ENCODE measurements around the gene CEMIP.

CEMIP gene, protein sequence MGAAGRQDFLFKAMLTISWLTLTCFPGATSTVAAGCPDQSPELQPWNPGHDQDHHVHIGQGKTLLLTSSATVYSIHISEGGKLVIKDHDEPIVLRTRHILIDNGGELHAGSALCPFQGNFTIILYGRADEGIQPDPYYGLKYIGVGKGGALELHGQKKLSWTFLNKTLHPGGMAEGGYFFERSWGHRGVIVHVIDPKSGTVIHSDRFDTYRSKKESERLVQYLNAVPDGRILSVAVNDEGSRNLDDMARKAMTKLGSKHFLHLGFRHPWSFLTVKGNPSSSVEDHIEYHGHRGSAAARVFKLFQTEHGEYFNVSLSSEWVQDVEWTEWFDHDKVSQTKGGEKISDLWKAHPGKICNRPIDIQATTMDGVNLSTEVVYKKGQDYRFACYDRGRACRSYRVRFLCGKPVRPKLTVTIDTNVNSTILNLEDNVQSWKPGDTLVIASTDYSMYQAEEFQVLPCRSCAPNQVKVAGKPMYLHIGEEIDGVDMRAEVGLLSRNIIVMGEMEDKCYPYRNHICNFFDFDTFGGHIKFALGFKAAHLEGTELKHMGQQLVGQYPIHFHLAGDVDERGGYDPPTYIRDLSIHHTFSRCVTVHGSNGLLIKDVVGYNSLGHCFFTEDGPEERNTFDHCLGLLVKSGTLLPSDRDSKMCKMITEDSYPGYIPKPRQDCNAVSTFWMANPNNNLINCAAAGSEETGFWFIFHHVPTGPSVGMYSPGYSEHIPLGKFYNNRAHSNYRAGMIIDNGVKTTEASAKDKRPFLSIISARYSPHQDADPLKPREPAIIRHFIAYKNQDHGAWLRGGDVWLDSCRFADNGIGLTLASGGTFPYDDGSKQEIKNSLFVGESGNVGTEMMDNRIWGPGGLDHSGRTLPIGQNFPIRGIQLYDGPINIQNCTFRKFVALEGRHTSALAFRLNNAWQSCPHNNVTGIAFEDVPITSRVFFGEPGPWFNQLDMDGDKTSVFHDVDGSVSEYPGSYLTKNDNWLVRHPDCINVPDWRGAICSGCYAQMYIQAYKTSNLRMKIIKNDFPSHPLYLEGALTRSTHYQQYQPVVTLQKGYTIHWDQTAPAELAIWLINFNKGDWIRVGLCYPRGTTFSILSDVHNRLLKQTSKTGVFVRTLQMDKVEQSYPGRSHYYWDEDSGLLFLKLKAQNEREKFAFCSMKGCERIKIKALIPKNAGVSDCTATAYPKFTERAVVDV (N-terminal part only)

GRCh38 chr15:80778964-80779657 is at the start of gene CEMIP:
CEMIP (plus strand) TSS chr15:80779370; CDS start chr15:80873880, 94,510 bp downstream.
- Mint-ChIP-seq H3K27ac (no peak within 1 kb of the TSS), H3K27me3 (peaks cover 41% of the 10 kb centered on the region), H3K4me1 (peaks cover 12% of the 10 kb centered on the region), H3K4me3 (peak within 1 kb of the TSS; percentile 50), H3K36me3 (no peaks in the 10 kb centered on the region), H3K9me3 (no peaks in the 10 kb centered on the region)
- ATAC-seq, result peak; percentile 54

DNA sequence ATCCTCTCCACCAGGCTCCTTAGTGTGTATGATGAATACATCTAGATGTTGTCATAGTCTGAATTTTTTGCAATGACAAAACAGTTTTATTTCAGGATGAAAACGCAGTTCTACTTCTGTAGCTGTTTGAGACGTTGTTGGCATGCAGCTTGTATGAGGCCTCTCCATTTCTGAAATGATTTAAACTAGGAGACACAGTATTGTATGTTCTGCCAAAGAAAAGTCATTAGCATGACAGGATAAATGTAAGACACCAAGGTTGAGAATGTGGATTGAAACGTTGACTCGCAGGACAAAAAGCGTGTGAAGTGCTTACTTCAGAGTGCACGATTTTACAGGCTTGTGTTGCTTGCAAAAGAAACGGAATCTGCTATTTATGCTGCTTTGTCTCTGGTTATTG is 48.8 kb upstream of the CEMIP start:
- H3K27me3 Mint-ChIP-seq, result no peaks in the 10 kb centered on the region
- no peak for ATAC-seq
- no peaks in the 10 kb centered on the region for H3K4me1 Mint-ChIP-seq

DNA sequence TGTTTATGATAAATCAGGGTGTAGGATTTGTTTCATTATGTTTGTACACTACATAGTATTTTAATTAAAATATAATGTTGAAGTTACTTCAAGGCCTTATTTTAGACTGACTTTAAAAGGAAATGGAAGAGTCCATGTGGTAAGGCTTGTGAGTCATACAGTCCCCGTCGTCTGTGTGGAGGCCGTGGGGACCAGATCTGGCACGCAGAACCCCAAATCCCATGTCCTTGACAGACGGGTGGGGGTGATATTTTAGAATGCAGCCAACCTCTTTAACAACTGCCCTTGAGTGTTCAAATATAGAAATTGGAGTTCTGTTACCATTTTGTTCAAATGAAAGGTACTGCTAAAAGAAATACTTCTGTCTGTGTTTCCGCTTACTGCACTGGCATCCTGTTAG is 48.2 kb upstream of the CEMIP start:
- no peak for ATAC-seq
- H3K36me3 Mint-ChIP-seq, result no peaks in the 10 kb centered on the region

More for the DNA sequence above, 48.8 kb upstream of the CEMIP start:
- H3K27ac Mint-ChIP-seq, result no peak overlapping the region
- H3K4me3 Mint-ChIP-seq, result no peak overlapping the region
- no peaks in the 10 kb centered on the region for H3K9me3 Mint-ChIP-seq
- no peaks in the 10 kb centered on the region for H3K36me3 Mint-ChIP-seq

GRCh38 chr15:80732167-80732566 is 47.0 kb upstream of the CEMIP start:
- Mint-ChIP-seq H3K4me1 (no peaks in the 10 kb centered on the region), H3K27ac (no peak overlapping the region), H3K4me3 (no peak overlapping the region), H3K9me3 (no peaks in the 10 kb centered on the region), H3K36me3 (no peaks in the 10 kb centered on the region), H3K27me3 (no peaks in the 10 kb centered on the region)
- no peak for ATAC-seq

More for the DNA sequence above, 48.2 kb upstream of the CEMIP start:
- H3K27me3 Mint-ChIP-seq, result no peaks in the 10 kb centered on the region
- H3K4me1 Mint-ChIP-seq, result no peaks in the 10 kb centered on the region
- H3K9me3 Mint-ChIP-seq, result no peaks in the 10 kb centered on the region
- no peak overlapping the region for H3K27ac Mint-ChIP-seq
- H3K4me3 Mint-ChIP-seq, result no peak overlapping the region

DNA sequence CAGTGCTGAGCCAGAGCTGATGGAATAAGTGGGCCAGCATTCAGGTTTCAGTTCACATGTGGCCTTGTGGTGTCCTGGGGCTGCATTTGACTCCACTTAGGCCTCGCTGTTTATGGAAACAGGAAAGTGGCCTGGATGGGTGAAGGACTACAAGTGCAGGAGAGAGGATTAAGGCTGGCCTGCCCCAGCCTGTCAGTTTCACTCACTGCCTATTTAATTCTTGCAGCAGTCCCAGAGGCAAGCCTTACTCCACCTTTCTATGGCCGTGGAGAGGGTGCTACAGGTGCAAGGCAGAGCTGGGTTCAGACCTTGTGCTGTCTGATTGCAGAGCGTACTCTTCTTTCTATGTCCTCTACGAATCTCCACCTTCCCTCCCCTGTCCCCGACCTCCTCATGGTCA is 46.4 kb upstream of the CEMIP start:
- ATAC-seq, result no peak
- H3K9me3 Mint-ChIP-seq, result no peaks in the 10 kb centered on the region
- H3K4me1 Mint-ChIP-seq, result no peaks in the 10 kb centered on the region
- H3K27me3 Mint-ChIP-seq, result no peaks in the 10 kb centered on the region
- no peaks in the 10 kb centered on the region for H3K36me3 Mint-ChIP-seq
- H3K27ac Mint-ChIP-seq, result no peak overlapping the region
- H3K4me3 Mint-ChIP-seq, result no peak overlapping the region

DNA sequence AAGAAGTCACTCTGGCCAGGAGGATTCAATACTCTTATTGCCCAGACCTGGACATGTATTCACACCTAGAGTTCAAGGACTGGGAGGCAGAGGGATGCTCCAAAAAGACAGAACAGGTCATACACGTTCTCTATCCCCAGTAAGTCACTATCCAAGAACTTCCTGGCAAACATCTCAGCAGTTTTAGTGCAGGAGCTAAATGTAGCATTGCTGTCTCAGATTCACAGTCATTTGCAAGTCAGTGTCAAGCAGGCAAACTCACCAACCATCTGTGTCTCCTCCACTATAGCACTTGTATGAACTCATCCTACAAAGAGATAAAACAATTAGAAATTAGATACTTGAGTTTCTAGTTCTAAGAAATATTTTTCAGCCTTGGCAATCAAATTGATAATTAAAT is 45.7 kb upstream of the CEMIP start:
- Mint-ChIP-seq H3K4me1 (no peaks in the 10 kb centered on the region), H3K36me3 (peaks cover 3% of the 10 kb centered on the region), H3K27ac (no peak overlapping the region), H3K4me3 (no peak overlapping the region), H3K9me3 (peaks cover 2% of the 10 kb centered on the region), H3K27me3 (no peaks in the 10 kb centered on the region)
- ATAC-seq, result no peak

DNA sequence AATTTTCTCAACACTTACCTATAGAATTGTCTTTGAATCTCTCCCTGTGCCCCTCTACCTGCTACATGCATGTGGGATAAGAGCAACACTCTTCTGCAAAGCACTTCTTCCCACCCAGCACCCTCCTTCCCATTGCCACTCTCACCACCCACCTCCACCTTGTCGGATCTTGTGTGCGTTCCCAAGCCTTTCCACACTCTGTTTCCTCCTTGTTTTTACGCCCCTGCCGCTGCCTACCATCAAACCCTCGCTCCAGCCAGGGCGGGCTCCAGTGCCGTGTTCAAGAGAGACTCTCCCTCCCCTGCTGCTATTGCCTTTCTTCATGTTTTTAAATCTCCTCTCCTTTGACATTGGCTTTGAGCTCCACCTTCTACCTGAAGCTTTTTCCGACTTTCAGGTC is 43.8 kb upstream of the CEMIP start:
- Mint-ChIP-seq H3K27ac (no peak overlapping the region), H3K36me3 (peaks cover 4% of the 10 kb centered on the region), H3K27me3 (no peaks in the 10 kb centered on the region), H3K4me1 (no peaks in the 10 kb centered on the region), H3K9me3 (peaks cover 10% of the 10 kb centered on the region), H3K4me3 (no peak overlapping the region)
- no peak for ATAC-seq

DNA sequence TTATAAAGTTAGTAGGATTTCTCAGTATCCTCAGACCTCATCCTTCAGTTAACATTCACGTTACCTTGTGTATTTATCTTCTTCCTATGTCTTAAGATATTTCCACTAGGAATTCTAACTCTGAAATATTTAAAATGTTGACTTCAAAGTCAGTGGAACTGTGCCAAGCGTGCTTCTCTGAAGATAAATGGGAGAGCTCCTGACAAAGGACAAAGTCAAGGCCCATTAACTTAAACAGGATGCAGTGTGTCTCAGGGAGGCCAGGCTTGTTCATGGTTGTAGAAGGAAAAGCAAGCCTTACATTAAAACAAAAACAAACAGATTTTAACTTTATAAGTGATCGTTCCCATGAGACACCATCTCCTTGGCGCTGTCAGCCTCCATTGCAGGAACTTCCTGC is 42.6 kb upstream of the CEMIP start:
- Mint-ChIP-seq H3K4me1 (no peaks in the 10 kb centered on the region), H3K27ac (no peak overlapping the region), H3K36me3 (peaks cover 4% of the 10 kb centered on the region), H3K9me3 (peaks cover 10% of the 10 kb centered on the region), H3K4me3 (no peak overlapping the region), H3K27me3 (no peaks in the 10 kb centered on the region)
- ATAC-seq, result no peak

- H3K4me1 Mint-ChIP-seq, result no peaks in the 10 kb centered on the region
- no peak overlapping the region for H3K4me3 Mint-ChIP-seq
- H3K36me3 Mint-ChIP-seq, result peaks cover 4% of the 10 kb centered on the region
- peaks cover 10% of the 10 kb centered on the region for H3K9me3 Mint-ChIP-seq
- no peak overlapping the region for H3K27ac Mint-ChIP-seq
- H3K27me3 Mint-ChIP-seq, result no peaks in the 10 kb centered on the region
- ATAC-seq, result no peak
Observed at GRCh38 chr15:80739919-80740318, 39.3 kb upstream of the CEMIP start.

DNA sequence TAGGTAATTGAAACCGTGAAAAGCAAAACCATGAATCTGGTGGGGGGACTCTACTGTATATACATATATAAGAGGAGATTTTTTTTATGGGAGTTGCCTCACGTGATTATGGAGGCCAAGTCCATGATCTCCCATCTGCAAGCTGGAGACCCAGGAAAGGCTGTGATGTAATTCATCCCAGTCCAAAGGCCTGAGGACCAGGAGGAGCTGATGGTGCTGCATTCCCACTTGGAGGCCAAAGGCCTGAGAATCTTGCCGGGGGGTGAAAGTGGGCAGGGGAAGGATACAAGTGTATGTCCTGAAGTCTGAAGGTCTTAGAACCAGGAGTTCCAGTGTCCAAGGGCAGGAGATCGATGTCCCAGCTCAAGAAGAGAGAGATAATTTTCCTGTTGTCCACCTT is 37.1 kb upstream of the CEMIP start:
- no peak overlapping the region for H3K4me3 Mint-ChIP-seq
- no peak overlapping the region for H3K27ac Mint-ChIP-seq
- no peak for ATAC-seq
- H3K4me1 Mint-ChIP-seq, result no peaks in the 10 kb centered on the region
- H3K9me3 Mint-ChIP-seq, result peaks cover 17% of the 10 kb centered on the region
- H3K27me3 Mint-ChIP-seq, result peaks cover 8% of the 10 kb centered on the region
- peaks cover 11% of the 10 kb centered on the region for H3K36me3 Mint-ChIP-seq

- Mint-ChIP-seq H3K36me3 (peaks cover 10% of the 10 kb centered on the region), H3K27ac (no peak overlapping the region)
Observed at GRCh38 chr15:80743189-80743833, 35.9 kb upstream of the CEMIP start.

DNA sequence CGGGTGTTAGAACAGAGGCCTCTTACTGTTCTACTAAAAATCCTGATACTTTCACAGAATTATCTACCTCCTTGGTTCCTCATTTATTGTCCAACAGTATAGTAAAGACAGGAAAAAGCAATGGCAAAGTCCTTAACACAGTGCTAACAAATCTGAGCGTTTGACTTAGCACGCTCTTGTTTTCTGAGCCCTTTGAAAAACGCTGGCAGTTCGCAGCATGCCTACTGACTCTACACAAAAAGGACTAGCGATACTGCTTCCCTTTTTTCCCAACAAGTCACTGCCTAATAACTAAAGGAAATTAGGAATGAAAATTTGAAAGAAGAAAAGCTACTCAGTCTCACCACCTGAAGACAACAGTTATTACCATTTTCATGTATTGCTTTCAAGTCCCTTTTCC is 34.8 kb upstream of the CEMIP start:
- Mint-ChIP-seq H3K36me3 (peaks cover 7% of the 10 kb centered on the region), H3K4me3 (no peak overlapping the region), H3K27me3 (peaks cover 8% of the 10 kb centered on the region), H3K4me1 (no peaks in the 10 kb centered on the region), H3K9me3 (peaks cover 10% of the 10 kb centered on the region), H3K27ac (no peak overlapping the region)
- no peak for ATAC-seq

More at GRCh38 chr15:80743189-80743833, 35.9 kb upstream of the CEMIP start:
- Mint-ChIP-seq H3K9me3 (peaks cover 16% of the 10 kb centered on the region), H3K4me1 (no peaks in the 10 kb centered on the region), H3K4me3 (no peak overlapping the region), H3K27me3 (peaks cover 8% of the 10 kb centered on the region)
- ATAC-seq, result no peak

DNA sequence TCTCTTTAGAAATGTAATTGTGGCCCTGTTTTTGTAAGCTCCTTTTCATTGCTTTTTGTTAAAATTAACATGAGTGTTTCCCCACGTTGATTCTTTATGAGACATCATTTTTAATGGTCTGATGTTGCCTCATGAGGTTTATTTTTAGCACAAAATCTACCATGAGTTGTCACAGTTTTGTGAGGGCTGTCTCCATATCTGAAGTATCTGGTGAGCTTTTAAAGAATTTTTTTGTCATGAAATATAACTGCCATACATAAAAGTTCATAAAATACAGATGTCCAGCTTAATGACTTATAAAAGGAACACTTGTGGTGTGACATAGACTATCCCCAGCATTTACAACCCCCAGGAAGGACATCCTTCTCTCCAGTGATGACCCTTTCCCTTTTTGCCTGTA is 34.3 kb upstream of the CEMIP start:
- Mint-ChIP-seq H3K27me3 (peaks cover 8% of the 10 kb centered on the region), H3K36me3 (peaks cover 7% of the 10 kb centered on the region), H3K4me3 (no peak overlapping the region), H3K27ac (no peak overlapping the region), H3K9me3 (peaks cover 9% of the 10 kb centered on the region), H3K4me1 (no peaks in the 10 kb centered on the region)
- ATAC-seq, result no peak

DNA sequence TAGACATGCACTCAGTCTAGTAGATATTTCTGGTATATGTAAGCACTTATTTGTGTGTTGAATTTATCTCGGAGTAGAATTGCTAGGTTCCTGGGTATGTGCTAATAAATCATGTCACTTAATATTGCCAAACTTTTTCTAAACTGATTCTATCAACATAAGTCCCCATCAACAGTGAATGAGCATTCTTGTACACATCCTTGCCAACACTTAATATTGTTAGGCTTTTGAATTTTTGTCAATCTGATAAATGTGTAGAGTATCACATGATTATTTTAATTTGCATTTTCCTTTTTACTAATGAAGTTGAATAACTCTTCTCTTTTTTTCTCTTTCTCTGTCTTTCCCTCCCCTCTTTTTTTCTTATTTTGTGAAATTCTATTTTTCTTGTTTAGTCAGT is 33.3 kb upstream of the CEMIP start:
- H3K27ac Mint-ChIP-seq, result no peak overlapping the region
- H3K27me3 Mint-ChIP-seq, result peaks cover 8% of the 10 kb centered on the region
- no peak for ATAC-seq
- H3K4me1 Mint-ChIP-seq, result no peaks in the 10 kb centered on the region
- H3K4me3 Mint-ChIP-seq, result no peak overlapping the region
- H3K36me3 Mint-ChIP-seq, result peaks cover 7% of the 10 kb centered on the region
- H3K9me3 Mint-ChIP-seq, result peaks cover 7% of the 10 kb centered on the region
